ENCODE data around the gene MEI1. TPM values are rescaled to one million over a fixed set of nuclear protein-coding genes. Genes with fewer than 3 reads are reported as not detected.
"Not testable (repeated sequence)": the region's sequence is repeated elsewhere in the genome, so short reads cannot be mapped to it uniquely, and the experiment has no call there.

The MEI1 gene
- total RNA-seq, 1 experiment from 2014 or later: not detected

- no peaks in the 10 kb centered on the region for H3K27me3 ChIP-seq
- no peaks in the 10 kb centered on the region for H3K9me3 ChIP-seq
- H3K36me3 ChIP-seq: no peaks in the 10 kb centered on the region
- H3K4me3 ChIP-seq: no peak overlapping the region
- DNase-seq: no peak
These were observed 733 bp downstream of the MEI1 start for GRCh38 chr22:41700108-41700364.

- Histone ChIP-seq H3K9me3 (no peaks in the 10 kb centered on the region; the same call in 1 of the 2 replicates), H3K27me3 (no peaks in the 10 kb centered on the region), H3K4me3 (no peak overlapping the region), H3K36me3 (no peaks in the 10 kb centered on the region)
- no peak for DNase-seq
These were observed 3.5 kb downstream of the MEI1 start for GRCh38 chr22:41702763-41703162.

- DNase-seq: no peak
- H3K9me3 ChIP-seq: no peaks in the 10 kb centered on the region; the same call in 1 of the 2 replicates
- no peaks in the 10 kb centered on the region for H3K36me3 ChIP-seq
- no peak overlapping the region for H3K4me3 ChIP-seq
- H3K27me3 ChIP-seq: no peaks in the 10 kb centered on the region
These were observed 10.0 kb downstream of the MEI1 start for GRCh38 chr22:41709341-41709740.

- DNase-seq: no peak
- no peak overlapping the region for H3K4me3 ChIP-seq
- no peaks in the 10 kb centered on the region for H3K36me3 ChIP-seq
These were observed 13.7 kb downstream of the MEI1 start for GRCh38 chr22:41713004-41713403.

GRCh38 chr22:41722496-41722895 lies 23.2 kb downstream of the MEI1 start:
- peak; percentile 3 for DNase-seq

More at GRCh38 chr22:41713004-41713403, 13.7 kb downstream of the MEI1 start:
- Histone ChIP-seq H3K9me3 (no peaks in the 10 kb centered on the region), H3K27me3 (no peaks in the 10 kb centered on the region)

GRCh38 chr22:41725510-41726110 lies 26.3 kb downstream of the MEI1 start:
- Histone ChIP-seq H3K9me3 (no peaks in the 10 kb centered on the region), H3K27me3 (no peaks in the 10 kb centered on the region), H3K36me3 (no peaks in the 10 kb centered on the region), H3K4me3 (no peak overlapping the region)
- peak; percentile 3 for DNase-seq

More at GRCh38 chr22:41722496-41722895, 23.2 kb downstream of the MEI1 start:
- Histone ChIP-seq H3K9me3 (no peaks in the 10 kb centered on the region), H3K27me3 (no peaks in the 10 kb centered on the region), H3K4me3 (no peak overlapping the region), H3K36me3 (no peaks in the 10 kb centered on the region)

- no peaks in the 10 kb centered on the region for H3K36me3 ChIP-seq
- H3K4me3 ChIP-seq: no peak overlapping the region
- no peaks in the 10 kb centered on the region for H3K27me3 ChIP-seq
- no peak for DNase-seq
- no peaks in the 10 kb centered on the region for H3K9me3 ChIP-seq
These were observed 32.3 kb downstream of the MEI1 start for GRCh38 chr22:41731609-41732008.

- Histone ChIP-seq H3K4me3 (no peak overlapping the region), H3K27me3 (no peaks in the 10 kb centered on the region), H3K36me3 (no peaks in the 10 kb centered on the region), H3K9me3 (no peaks in the 10 kb centered on the region)
- no peak for DNase-seq
These were observed 32.9 kb downstream of the MEI1 start for GRCh38 chr22:41732096-41732772.

- H3K36me3 ChIP-seq, DNase-seq, H3K27me3 ChIP-seq, H3K9me3 ChIP-seq, H3K4me3 ChIP-seq: not testable (repeated sequence)
These were observed 33.9 kb downstream of the MEI1 start for GRCh38 chr22:41733241-41733640.

GRCh38 chr22:41739576-41739975 lies 40.3 kb downstream of the MEI1 start:
- DNase-seq: no peak
- no peaks in the 10 kb centered on the region for H3K27me3 ChIP-seq
- H3K36me3 ChIP-seq: no peaks in the 10 kb centered on the region
- H3K4me3 ChIP-seq: no peak overlapping the region
- H3K9me3 ChIP-seq: no peaks in the 10 kb centered on the region

- H3K9me3 ChIP-seq: no peaks in the 10 kb centered on the region
- H3K27me3 ChIP-seq: no peaks in the 10 kb centered on the region
- no peaks in the 10 kb centered on the region for H3K36me3 ChIP-seq
- H3K4me3 ChIP-seq: no peak overlapping the region
- no peak for DNase-seq
These were observed 43.6 kb downstream of the MEI1 start for GRCh38 chr22:41742918-41743317.

GRCh38 chr22:41745968-41746367 lies 46.7 kb downstream of the MEI1 start:
- H3K27me3 ChIP-seq: 0 out of 2 replicates have a peak, but pooled peaks cover 2% of the 10 kb centered on the region
- no peak overlapping the region for H3K4me3 ChIP-seq
- no peaks in the 10 kb centered on the region for H3K36me3 ChIP-seq
- H3K9me3 ChIP-seq: no peaks in the 10 kb centered on the region
- DNase-seq: no peak

- Histone ChIP-seq H3K36me3 (no peaks in the 10 kb centered on the region), H3K4me3 (no peak overlapping the region), H3K27me3 (0 out of 2 replicates have a peak, but pooled peaks cover 2% of the 10 kb centered on the region), H3K9me3 (no peaks in the 10 kb centered on the region)
- DNase-seq: peak; percentile 77
These were observed 47.5 kb downstream of the MEI1 start for GRCh38 chr22:41746567-41747400.

GRCh38 chr22:41752011-41752970 lies 53.0 kb downstream of the MEI1 start:
- H3K9me3 ChIP-seq: no peaks in the 10 kb centered on the region
- no peaks in the 10 kb centered on the region for H3K36me3 ChIP-seq
- no peak for DNase-seq
- no peak overlapping the region for H3K4me3 ChIP-seq
- H3K27me3 ChIP-seq: 0 out of 2 replicates have a peak, but pooled peaks cover 2% of the 10 kb centered on the region

- no peaks in the 10 kb centered on the region for H3K9me3 ChIP-seq
These were observed 54.7 kb downstream of the MEI1 start for GRCh38 chr22:41753984-41754383.

GRCh38 chr22:41757502-41757901 lies 58.2 kb downstream of the MEI1 start:
- no peak overlapping the region for H3K4me3 ChIP-seq
- no peaks in the 10 kb centered on the region for H3K27me3 ChIP-seq
- no peaks in the 10 kb centered on the region for H3K9me3 ChIP-seq
- H3K36me3 ChIP-seq: no peaks in the 10 kb centered on the region
- DNase-seq: no peak

More at GRCh38 chr22:41753984-41754383, 54.7 kb downstream of the MEI1 start:
- DNase-seq: no peak
- no peak overlapping the region for H3K4me3 ChIP-seq
- H3K27me3 ChIP-seq: 0 out of 2 replicates have a peak, but pooled peaks cover 2% of the 10 kb centered on the region
- no peaks in the 10 kb centered on the region for H3K36me3 ChIP-seq
